Endodermal cell (in vitro differentiated cells): ENCODE measurements around the gene VWC2. TPM values are rescaled to one million over a fixed set of nuclear protein-coding genes. Genes with fewer than 3 reads are reported as not detected.

ENCODE experiments used
- DNase-seq: peaks from one replicate; pipeline ENCODE4 v3.0.0-alpha.2; 2017
- H3K27ac ChIP-seq: 2 replicates; pipeline ENCODE4 v1.5.1; 2013; ENCODE audit warnings: mild to moderate bottlenecking, low read depth, low read length, moderate library complexity
- H3K27me3 ChIP-seq: 2 replicates; pipeline ENCODE4 v1.6.1; 2013; ENCODE audit warnings: mild to moderate bottlenecking, low read length, moderate library complexity; ENCODE audit not compliant: insufficient read depth, control insufficient read depth, poor library complexity, severe bottlenecking
- H3K36me3 ChIP-seq: 2 replicates; pipeline ENCODE4 v1.7.0; 2013; ENCODE audit warnings: mild to moderate bottlenecking, low read length, moderate library complexity; ENCODE audit not compliant: control insufficient read depth, insufficient read depth
- H3K4me1 ChIP-seq: one replicate; pipeline ENCODE4 v1.7.0; 2013; ENCODE audit warnings: low read length; ENCODE audit not compliant: control insufficient read depth, insufficient read depth
- H3K4me3 ChIP-seq: 2 replicates; pipeline ENCODE4 v1.5.1; 2013; ENCODE audit warnings: mild to moderate bottlenecking, low read length, moderate library complexity
- H3K9ac ChIP-seq: 2 replicates; pipeline ENCODE4 v1.6.1; 2013; ENCODE audit warnings: mild to moderate bottlenecking, low read length, moderate library complexity; ENCODE audit not compliant: poor library complexity, severe bottlenecking; ENCODE audit errors: extremely low read depth
- H3K9me3 ChIP-seq: 2 replicates; pipeline ENCODE4 v1.6.1; 2013; ENCODE audit warnings: mild to moderate bottlenecking, low read length, moderate library complexity; ENCODE audit not compliant: control insufficient read depth
- H3K27ac Mint-ChIP-seq: 2 replicates; pipeline ENCODE4 v1.8.0; 2020; ENCODE audit warnings: mixed read lengths
- H3K27me3 Mint-ChIP-seq: 2 replicates; pipeline ENCODE4 v1.8.0; 2021; ENCODE audit warnings: mild to moderate bottlenecking, mixed read lengths; ENCODE audit not compliant: insufficient read depth
- H3K36me3 Mint-ChIP-seq: 2 replicates; pipeline ENCODE4 v1.8.0; 2020; ENCODE audit warnings: low read depth, mixed read lengths
- H3K4me1 Mint-ChIP-seq: 2 replicates; pipeline ENCODE4 v1.8.0; 2020; ENCODE audit warnings: mixed read lengths
- H3K4me3 Mint-ChIP-seq: 2 replicates; pipeline ENCODE4 v1.8.0; 2020; ENCODE audit warnings: mild to moderate bottlenecking, moderate library complexity, mixed read lengths
- H3K9me3 Mint-ChIP-seq: 2 replicates; pipeline ENCODE4 v1.8.0; 2020; ENCODE audit warnings: mild to moderate bottlenecking, mixed read lengths
- WGBS, 2 experiments: methylation state at CpG; one replicate each; pipeline versions ENCODE4 v1.1.5 to v1.1.7; 2013; ENCODE audit warnings: missing lambda C conversion rate in 2 of 2, mixed read lengths in 1 of 2; ENCODE audit not compliant: insufficient coverage in 1 of 2, insufficient read length in 1 of 2; 5-methylcytosine and 5-hydroxymethylcytosine counted together
- total RNA-seq, 2 donors: library from RNA; stranded (reverse); fragmentation: NEBNext Ultra II Directional in 1 of 2; extraction: Animal tissue kit (Norgen Biotek cat#: 25700) in 1 of 2; gene quantifications; 2 replicates in 1 of 2; 3 replicates in 1 of 2; pipeline ENCODE4 v1.2.1, GENCODE V29; 2021
- TF ChIP-seq, protein P1 (sequence below): fragments of 200-600 bp; sonication (generic); conservative IDR thresholded peaks from 2 replicates; pipeline ENCODE4 v1.5.0; 2021; ENCODE audit warnings: antibody characterized with exemption, mild to moderate bottlenecking

Gene VWC2
- total RNA-seq, 2 donors from 2014 or later = not detected

DNA sequence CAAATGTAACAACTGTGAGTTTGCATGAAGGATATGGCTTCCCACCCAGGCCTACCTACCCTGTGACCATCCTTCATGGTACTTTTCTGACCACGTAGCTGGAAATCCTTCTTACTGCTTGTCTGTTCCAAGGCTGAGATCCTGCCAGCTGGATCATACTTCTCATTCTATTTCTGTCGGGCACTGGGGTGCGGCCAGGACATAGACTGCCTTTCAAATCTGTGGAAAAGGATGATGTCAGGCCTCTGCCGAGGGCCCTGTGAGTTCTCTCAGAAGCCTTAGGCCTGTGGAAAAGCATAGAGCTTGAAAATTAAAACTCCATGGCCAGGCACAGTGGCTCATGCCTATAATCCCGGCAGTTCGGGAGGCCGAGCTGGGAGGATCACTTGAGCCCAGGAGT, 10.0 kb downstream of the VWC2 start:
- Histone ChIP-seq H3K4me3 (no peak overlapping the region), H3K4me1 (no peaks in the 10 kb centered on the region), H3K27ac (no peak overlapping the region), H3K9me3 (no peaks in the 10 kb centered on the region), H3K27me3 (peaks cover 7% of the 10 kb centered on the region), H3K9ac (no peak overlapping the region), H3K36me3 (no peaks in the 10 kb centered on the region)
- H3K4me1 Mint-ChIP-seq = no peaks in the 10 kb centered on the region
- H3K27me3 Mint-ChIP-seq = peaks cover 13% of the 10 kb centered on the region
- TF ChIP-seq, protein P1, sequence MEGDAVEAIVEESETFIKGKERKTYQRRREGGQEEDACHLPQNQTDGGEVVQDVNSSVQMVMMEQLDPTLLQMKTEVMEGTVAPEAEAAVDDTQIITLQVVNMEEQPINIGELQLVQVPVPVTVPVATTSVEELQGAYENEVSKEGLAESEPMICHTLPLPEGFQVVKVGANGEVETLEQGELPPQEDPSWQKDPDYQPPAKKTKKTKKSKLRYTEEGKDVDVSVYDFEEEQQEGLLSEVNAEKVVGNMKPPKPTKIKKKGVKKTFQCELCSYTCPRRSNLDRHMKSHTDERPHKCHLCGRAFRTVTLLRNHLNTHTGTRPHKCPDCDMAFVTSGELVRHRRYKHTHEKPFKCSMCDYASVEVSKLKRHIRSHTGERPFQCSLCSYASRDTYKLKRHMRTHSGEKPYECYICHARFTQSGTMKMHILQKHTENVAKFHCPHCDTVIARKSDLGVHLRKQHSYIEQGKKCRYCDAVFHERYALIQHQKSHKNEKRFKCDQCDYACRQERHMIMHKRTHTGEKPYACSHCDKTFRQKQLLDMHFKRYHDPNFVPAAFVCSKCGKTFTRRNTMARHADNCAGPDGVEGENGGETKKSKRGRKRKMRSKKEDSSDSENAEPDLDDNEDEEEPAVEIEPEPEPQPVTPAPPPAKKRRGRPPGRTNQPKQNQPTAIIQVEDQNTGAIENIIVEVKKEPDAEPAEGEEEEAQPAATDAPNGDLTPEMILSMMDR = no peak
- no peaks in the 10 kb centered on the region for H3K9me3 Mint-ChIP-seq
- no peak for DNase-seq
- no peaks in the 10 kb centered on the region for H3K36me3 Mint-ChIP-seq
- no peak overlapping the region for H3K27ac Mint-ChIP-seq
- WGBS, 2 experiments = 94 to 95% methylated on average over 7 of the region's 7 CpGs
- no peak overlapping the region for H3K4me3 Mint-ChIP-seq

DNA sequence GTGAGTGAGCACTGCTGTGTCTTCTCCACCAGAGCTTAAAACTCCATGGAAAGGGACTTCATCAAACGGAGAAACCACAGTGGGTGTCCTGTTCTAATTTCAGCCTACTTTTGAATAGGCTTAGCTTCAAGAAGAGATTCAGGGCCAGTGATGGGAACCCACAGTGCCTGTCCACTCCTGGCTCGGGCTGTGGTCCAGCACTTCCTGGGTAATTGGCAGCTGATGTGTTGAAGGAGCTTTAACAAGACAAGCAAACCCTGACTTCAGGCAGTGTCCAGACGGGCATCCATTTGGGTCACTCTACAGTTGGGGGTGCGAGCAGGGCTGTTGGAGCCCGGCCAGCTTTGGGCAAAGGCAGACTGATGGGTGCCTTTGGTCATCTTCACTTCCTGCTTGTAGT, 14.5 kb downstream of the VWC2 start:
- Histone ChIP-seq H3K27ac (no peak overlapping the region), H3K4me1 (peaks cover 4% of the 10 kb centered on the region), H3K36me3 (no peaks in the 10 kb centered on the region), H3K9me3 (no peaks in the 10 kb centered on the region), H3K27me3 (no peaks in the 10 kb centered on the region), H3K9ac (no peak overlapping the region), H3K4me3 (no peak overlapping the region)
- no peaks in the 10 kb centered on the region for H3K9me3 Mint-ChIP-seq
- no peak for DNase-seq
- H3K4me1 Mint-ChIP-seq = peaks cover 15% of the 10 kb centered on the region
- H3K27ac Mint-ChIP-seq = no peak overlapping the region
- H3K36me3 Mint-ChIP-seq = no peaks in the 10 kb centered on the region
- peaks cover 4% of the 10 kb centered on the region for H3K27me3 Mint-ChIP-seq
- WGBS, 2 experiments = 80 to 91% methylated on average over 4 to 5 of the region's 5 CpGs
- no peak overlapping the region for H3K4me3 Mint-ChIP-seq
- TF ChIP-seq, protein P1 = no peak

DNA sequence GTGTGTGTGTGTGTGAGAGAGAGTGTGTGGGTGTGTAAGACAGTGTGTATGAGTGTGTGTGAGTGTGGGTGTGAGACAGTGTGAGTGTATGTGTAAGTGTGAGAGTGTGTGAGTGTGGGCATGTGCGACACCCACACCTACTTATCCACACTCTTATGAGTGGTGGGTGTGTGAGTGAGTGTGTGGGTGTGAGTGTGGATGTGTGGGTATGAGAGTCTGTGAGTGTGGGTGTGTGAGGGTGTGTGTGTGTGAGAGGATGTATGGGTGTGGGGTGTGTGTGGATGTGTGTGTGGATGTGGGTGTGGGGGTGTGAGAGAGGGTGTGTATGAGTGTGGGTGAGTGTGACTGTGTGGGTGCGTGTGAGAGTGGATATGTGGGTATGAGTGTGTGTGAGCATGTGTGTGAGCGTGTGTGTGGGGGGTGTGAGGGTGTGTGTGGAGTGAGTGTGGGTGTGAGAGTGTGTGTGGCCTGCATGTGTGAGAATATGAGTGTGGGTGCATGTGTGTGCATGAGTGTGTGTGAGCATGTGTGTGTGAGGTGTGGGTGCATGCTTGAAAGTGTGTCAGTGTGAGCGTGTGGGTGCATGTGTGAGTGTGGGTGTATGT, 15.1 kb downstream of the VWC2 start:
- H3K27ac Mint-ChIP-seq = no peak overlapping the region
- no peaks in the 10 kb centered on the region for H3K36me3 ChIP-seq
- peaks cover 4% of the 10 kb centered on the region for H3K4me1 ChIP-seq
- H3K27me3 ChIP-seq = no peaks in the 10 kb centered on the region
- no peak overlapping the region for H3K9ac ChIP-seq
- no peak for DNase-seq
- peaks cover 4% of the 10 kb centered on the region for H3K27me3 Mint-ChIP-seq
- H3K4me3 Mint-ChIP-seq = no peak overlapping the region
- H3K9me3 Mint-ChIP-seq = no peaks in the 10 kb centered on the region
- peaks cover 15% of the 10 kb centered on the region for H3K4me1 Mint-ChIP-seq
- H3K36me3 Mint-ChIP-seq = no peaks in the 10 kb centered on the region
- TF ChIP-seq, protein P1 = no peak
- no peaks in the 10 kb centered on the region for H3K9me3 ChIP-seq
- no peak overlapping the region for H3K4me3 ChIP-seq
- 88 to 95% methylated on average over 3 of the region's 4 CpGs for WGBS, 2 experiments
- H3K27ac ChIP-seq = no peak overlapping the region
